ENCODE data around the gene MAGI2.
"Not testable (repeated sequence)": the region's sequence is repeated elsewhere in the genome, so short reads cannot be mapped to it uniquely, and the experiment has no call there.

The MAGI2 gene

GRCh38 chr7:78317371-78317770 is 1136.1 kb downstream of the MAGI2 start:
- no peak for DNase-seq

- no peak for DNase-seq
Measured at GRCh38 chr7:78316110-78316509, 1137.4 kb downstream of the MAGI2 start.

GRCh38 chr7:78315119-78315518 is 1138.3 kb downstream of the MAGI2 start:
- no peak for DNase-seq

DNA sequence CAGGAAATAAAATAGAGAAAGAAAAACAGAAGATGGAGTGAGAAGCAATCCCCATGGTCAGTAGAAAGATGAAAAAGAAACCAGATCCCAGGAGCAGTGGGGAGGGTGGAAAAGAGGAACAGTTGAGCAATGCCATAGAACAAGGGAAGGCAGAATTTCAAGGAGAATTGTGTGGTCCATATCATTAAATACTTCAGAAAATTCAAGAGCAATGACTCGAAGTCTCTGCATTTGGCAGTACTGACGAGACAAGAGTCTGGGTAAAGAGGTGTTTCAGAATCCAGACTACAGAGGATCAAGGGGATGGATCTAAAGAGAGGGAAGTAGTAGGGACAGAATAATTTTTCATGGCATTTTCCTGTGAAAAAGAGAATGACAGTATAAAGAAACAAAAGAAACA is 1142.3 kb downstream of the MAGI2 start:
- no peak for DNase-seq

DNA sequence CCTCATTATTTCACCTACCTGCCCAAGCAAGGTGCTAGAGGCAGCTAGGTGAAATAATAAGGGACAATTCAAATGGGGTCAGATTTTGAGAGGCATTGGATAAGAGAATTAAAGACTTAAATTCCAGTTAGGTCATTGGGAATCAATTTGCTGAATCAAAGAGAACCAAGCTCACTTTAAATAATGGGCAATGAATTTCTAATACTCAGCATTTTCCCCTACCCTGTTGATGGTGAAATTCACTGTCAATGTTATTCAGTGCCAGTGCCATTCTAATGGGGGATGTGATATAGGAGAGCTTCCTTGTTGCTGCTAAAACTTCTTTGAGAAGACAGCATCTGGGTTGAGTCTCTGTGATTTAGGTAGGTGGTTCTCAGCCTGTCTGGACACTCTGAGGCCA is 1145.6 kb downstream of the MAGI2 start:
- no peak for DNase-seq

GRCh38 chr7:78306634-78307033 is 1146.8 kb downstream of the MAGI2 start:
- no peak for DNase-seq

DNA sequence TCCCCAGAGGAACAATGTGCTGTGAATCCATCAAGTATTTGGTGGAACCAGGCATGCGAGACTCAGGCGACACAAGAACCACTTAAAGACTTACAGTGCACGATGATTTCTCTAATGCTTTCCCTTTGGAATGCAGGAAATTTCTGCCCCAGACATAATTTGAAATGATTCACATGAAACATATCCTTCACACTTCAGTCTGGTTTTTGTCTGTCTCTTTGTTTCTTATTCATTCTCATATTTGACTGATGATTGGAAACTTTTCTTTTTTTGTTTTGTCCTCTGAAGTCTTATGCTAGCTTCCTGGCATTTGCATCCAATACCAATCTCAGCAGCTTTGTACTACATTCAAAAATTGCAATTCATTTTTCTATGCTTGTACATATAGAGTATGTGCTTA is 1152.1 kb downstream of the MAGI2 start:
- no peak for DNase-seq

- DNase-seq = no peak
Measured at GRCh38 chr7:78299088-78299487, 1154.4 kb downstream of the MAGI2 start.

- no peak for DNase-seq
Measured at GRCh38 chr7:78296644-78297371, 1156.7 kb downstream of the MAGI2 start.

GRCh38 chr7:78296046-78296597 is 1157.3 kb downstream of the MAGI2 start:
- no peak for DNase-seq

GRCh38 chr7:78289471-78289870 is 1164.0 kb downstream of the MAGI2 start:
- DNase-seq = not testable (repeated sequence)

DNA sequence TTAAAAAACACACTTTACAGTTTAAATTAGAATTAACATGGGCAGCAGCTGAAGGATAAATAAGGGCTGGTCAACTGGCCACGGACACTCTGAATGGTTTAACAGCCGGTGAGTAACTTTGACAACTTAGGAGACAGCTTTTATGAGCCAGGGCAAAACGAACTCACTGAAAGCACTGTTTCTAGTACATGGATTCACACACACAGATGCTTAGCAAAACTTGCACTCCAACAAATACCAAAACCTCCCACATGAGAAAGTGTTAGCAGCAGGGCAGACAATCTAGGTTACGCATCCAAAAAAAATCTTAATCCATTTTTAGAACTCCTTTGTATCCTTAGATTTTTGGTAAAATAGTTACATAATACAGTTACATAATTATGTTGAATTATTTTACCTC is 1168.5 kb downstream of the MAGI2 start:
- DNase-seq = no peak

DNA sequence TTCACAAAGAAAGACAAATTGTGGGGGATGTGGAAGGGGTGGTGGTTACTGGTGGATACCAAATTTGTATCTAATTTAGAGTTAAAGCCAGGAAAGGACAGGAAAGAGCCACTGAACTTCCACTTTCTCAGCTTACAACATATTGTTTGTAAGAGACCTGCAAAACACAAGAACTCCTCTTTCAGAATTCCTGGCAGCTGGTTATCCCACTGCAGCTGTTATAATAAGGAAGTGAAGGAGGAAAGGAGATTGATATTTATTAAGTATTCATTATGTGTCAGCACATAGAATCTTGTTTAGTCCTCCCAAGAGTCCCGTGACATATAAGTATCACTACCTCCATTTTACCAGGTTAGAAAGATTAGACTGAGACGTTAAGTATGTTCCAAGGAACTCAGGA is 1173.2 kb downstream of the MAGI2 start:
- no peak for DNase-seq

- DNase-seq = no peak
Measured at GRCh38 chr7:78279457-78279856, 1174.0 kb downstream of the MAGI2 start.

- DNase-seq = no peak
Measured at GRCh38 chr7:78279032-78279431, 1174.4 kb downstream of the MAGI2 start.

DNA sequence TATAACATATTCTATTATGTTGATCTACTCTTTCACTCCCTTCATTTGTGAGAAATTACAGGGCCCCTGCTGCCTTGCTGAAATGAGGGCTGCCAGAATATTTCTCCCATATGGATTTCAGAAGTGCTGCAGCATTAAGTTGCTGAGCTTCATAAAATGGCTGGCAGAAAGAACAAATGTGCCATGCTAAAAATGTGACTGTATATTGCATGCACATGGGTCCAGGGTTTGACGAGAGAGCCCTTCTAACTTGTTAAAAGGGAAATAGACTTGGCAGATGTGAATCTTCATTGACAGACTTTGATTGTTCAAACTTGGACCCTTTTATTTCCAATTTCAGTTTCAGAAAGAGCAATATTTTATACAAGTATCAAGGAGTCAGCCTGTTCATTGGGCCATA is 1186.3 kb downstream of the MAGI2 start:
- DNase-seq = no peak

DNA sequence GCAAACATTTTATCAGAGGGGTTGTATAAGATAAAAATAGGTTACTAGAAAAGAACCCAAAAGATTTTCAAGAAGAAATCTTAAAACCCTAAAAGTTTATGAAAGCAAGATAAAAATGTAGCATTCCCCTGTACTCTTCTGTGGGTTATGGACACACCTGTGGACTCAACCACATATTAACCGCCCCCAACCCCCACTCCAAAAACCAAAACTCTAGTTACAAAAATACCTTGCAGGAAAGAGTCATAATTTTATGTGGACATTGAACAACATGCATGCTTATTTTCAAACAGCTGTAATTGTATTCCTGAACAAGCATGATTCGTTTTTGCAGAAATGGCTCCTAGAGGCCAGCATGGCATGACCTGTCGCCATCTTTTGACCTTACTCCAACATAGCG is 1188.0 kb downstream of the MAGI2 start:
- no peak for DNase-seq

GRCh38 chr7:78265071-78265470 is 1188.4 kb downstream of the MAGI2 start:
- DNase-seq = no peak

DNA sequence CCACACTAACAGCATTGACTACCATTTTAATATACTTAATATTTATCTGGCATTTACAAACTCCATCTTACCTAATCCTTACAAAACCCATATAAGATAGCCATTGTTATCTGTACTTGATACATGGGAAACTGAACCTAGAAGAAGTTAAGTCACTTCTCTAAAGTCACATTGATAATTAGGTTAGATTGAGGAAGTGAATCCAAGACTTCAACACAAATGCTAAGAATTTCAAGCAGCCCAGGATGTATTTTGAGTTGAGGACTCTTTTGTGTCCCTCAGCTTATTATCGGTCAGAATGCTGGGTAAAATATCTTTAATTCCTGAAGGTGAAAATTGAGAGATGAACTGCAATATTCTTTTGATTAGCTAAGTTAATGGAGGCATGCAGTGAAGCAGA is 1189.4 kb downstream of the MAGI2 start:
- no peak for DNase-seq

DNA sequence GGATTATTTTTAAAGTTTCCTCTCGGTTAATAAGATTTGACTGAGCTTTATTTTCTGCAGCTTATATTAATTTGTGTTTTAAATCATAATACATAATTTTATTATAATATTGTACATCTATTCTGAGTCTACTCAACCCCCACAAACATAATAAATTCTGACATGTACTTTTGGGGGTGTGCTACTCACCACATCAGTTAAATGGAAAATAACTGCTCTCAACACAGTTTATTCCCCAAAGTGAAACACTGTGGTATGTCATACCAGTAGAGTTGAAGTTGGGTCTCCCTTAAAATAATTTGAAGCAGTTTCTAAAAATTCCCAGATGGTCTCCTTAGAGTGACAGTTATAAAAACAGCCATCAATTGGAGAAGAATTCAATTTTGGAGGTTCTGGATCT is 1191.7 kb downstream of the MAGI2 start:
- no peak for DNase-seq

- DNase-seq = no peak
Measured at GRCh38 chr7:78261302-78261701, 1192.2 kb downstream of the MAGI2 start.

GRCh38 chr7:78260826-78261225 is 1192.6 kb downstream of the MAGI2 start:
- no peak for DNase-seq

DNA sequence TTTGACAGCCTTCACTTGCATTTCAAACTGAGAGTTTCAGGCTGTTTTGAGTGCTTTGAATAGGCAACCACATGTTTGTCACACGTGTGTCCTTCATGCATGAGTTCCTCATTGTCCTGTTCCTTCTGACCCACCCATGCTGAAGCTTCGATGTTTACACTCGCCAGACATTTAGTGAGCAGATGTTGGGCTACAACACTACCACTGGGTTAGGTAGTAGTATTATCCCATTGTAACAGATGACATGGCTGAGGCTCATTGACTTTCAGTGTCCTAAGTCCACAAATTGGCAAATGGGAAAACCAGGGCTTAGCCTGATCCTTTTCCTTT is 1198.8 kb downstream of the MAGI2 start:
- no peak for DNase-seq

- DNase-seq = no peak
Measured at GRCh38 chr7:78253850-78254725, 1199.4 kb downstream of the MAGI2 start.
